Measurements from ENCODE around the gene S1PR3. TPM values are rescaled to one million over a fixed set of nuclear protein-coding genes. Genes with fewer than 3 reads are reported as not detected.

The S1PR3 gene
- polyA plus RNA-seq, 2 of the 4 experiments (the other 2 are of a cell fraction): 26.4 to 33.7 TPM

GRCh38 chr9:89042984-89043383 lies 51.7 kb downstream of the S1PR3 start:
- no peaks in the 10 kb centered on the region for H3K4me1 ChIP-seq
- no peak for ATAC-seq
- ChIA-PET POLR2A (no interaction called here), CTCF (interaction anchor here (0.7 kb wide), 1 partner anchor 10 kb away, joined by 3 read pairs; no protein-coding TSS in a partner anchor)
- H3K9me3 ChIP-seq: no peaks in the 10 kb centered on the region
- H3K4me2 ChIP-seq: no peak overlapping the region
- WGBS (ENCODE audit: missing lambda C conversion rate): 77% methylated on average over 9 of the region's 9 CpGs
- TF ChIP-seq RARB (CRISPR knock-in tag; IDR thresholded peaks at IDR 0.05) (no peak), ESRRA (IDR thresholded peaks at IDR 0.05; ENCODE audit: borderline replicate concordance, low read length) (no peak), BHLHE40 (IDR thresholded peaks at IDR 0.05; ENCODE audit: low read depth, low read length) (no peak), FOXS1 (CRISPR knock-in tag; IDR thresholded peaks at IDR 0.05) (no peak), CHD2 (IDR thresholded peaks at IDR 0.05; ENCODE audit: low read length, partially characterized antibody) (no peak), RFX5 (IDR thresholded peaks at IDR 0.05) (no peak), NR3C1 (IDR thresholded peaks at IDR 0.05) (no peak), HOXA7 (CRISPR knock-in tag; IDR thresholded peaks at IDR 0.05) (no peak), POLR2A (IDR thresholded peaks at IDR 0.05; ENCODE audit: low read length) (no peak), KDM5A (IDR thresholded peaks at IDR 0.05) (no peak), PBX3 (IDR thresholded peaks at IDR 0.05) (no peak), HOXB13 (CRISPR knock-in tag; IDR thresholded peaks at IDR 0.05; ENCODE audit: low read depth) (no peak), EHF (CRISPR knock-in tag; IDR thresholded peaks at IDR 0.05) (no peak), PHF8 (IDR thresholded peaks at IDR 0.05; ENCODE audit: borderline replicate concordance, low read depth) (no peak), CHD4 (IDR thresholded peaks at IDR 0.05; ENCODE audit: borderline replicate concordance) (no peak), JUN (IDR thresholded peaks at IDR 0.05) (no peak), SMC3 (IDR thresholded peaks at IDR 0.05) (no peak)
- TF ChIP-seq, protein P1, sequence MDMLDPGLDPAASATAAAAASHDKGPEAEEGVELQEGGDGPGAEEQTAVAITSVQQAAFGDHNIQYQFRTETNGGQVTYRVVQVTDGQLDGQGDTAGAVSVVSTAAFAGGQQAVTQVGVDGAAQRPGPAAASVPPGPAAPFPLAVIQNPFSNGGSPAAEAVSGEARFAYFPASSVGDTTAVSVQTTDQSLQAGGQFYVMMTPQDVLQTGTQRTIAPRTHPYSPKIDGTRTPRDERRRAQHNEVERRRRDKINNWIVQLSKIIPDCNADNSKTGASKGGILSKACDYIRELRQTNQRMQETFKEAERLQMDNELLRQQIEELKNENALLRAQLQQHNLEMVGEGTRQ (IDR thresholded peaks at IDR 0.05): no peak
- no peak for DNase-seq (ENCODE audit: low read depth in 1 of 2, low spot score in 1 of 2)
- H3K4me3 ChIP-seq: no peak overlapping the region
- no peak for FAIRE-seq
- H3K27ac ChIP-seq: no peak overlapping the region

DNA sequence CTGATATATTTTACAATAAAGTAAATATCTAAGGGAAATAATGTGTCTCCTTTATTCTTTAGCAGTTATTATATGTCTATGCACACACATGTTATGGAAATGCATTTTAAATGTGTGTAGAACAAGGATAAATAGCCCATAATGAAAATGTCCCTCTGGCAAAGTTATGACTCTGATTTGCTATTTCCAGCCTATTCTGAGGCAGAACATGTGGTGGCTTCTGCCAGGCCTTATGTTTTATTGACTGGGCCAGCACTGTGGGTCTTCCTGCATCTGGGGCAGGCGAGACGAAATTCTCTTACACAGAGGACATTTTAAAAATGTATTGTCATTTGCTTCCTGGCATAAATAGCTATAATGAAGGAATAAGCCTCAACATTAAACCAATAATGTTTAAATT lies 52.8 kb downstream of the S1PR3 start:
- Histone ChIP-seq H3K4me1 (no peaks in the 10 kb centered on the region), H3K4me2 (no peak overlapping the region), H3K27ac (no peak overlapping the region), H3K9me3 (no peaks in the 10 kb centered on the region), H3K4me3 (no peak overlapping the region)
- CTCF ChIA-PET: interaction anchor here (0.6 to 1.3 kb wide), 3 partner anchors 13 to 236 kb away, joined by 3 to 4 read pairs (median 3); no protein-coding TSS in a partner anchor
- DNase-seq (ENCODE audit: low read depth in 1 of 2, low spot score in 1 of 2) (no peak), FAIRE-seq (no peak), ATAC-seq (no peak)
- WGBS (ENCODE audit: missing lambda C conversion rate): 69% methylated on average over 2 of the region's 2 CpGs
- TF ChIP-seq POLR2A (IDR thresholded peaks at IDR 0.05; ENCODE audit: low read length) (no peak), ZSCAN20 (CRISPR knock-in tag; IDR thresholded peaks at IDR 0.05) (no peak), PHF8 (IDR thresholded peaks at IDR 0.05; ENCODE audit: borderline replicate concordance, low read depth) (no peak), CEBPB (IDR thresholded peaks at IDR 0.05) (no peak), JUN (IDR thresholded peaks at IDR 0.05) (no peak), KDM1A (IDR thresholded peaks at IDR 0.05; ENCODE audit: low read depth) (no peak), TFCP2L1 (CRISPR knock-in tag; IDR thresholded peaks at IDR 0.05) (no peak), NFE2L2 (conservative IDR thresholded peaks at IDR 0.05; ENCODE audit: low read length) (no peak), KDM5A (IDR thresholded peaks at IDR 0.05) (no peak), MAZ (IDR thresholded peaks at IDR 0.05; ENCODE audit: borderline replicate concordance, low read depth, low read length) (no peak), SMC3 (IDR thresholded peaks at IDR 0.05) (no peak)
- POLR2A ChIA-PET: no interaction called here

DNA sequence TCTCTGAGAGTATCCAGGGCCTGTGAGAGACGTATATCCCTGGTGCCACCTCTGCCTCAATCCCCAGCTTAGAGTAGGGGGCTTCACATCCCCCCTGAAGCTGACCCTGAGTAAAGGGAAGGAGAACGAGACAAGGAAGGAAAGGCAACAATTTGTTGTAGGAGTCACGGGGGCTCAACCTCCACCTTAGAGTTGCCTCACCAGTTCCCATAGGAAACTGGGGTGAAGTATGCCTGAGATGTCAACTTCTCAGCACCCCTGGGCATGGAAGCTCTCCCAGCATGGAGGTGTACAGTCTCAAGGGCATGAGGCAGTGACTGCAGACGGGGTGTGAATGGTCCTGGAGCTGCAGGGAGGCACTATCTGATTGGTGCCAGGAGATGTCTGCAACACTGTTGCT lies 53.6 kb downstream of the S1PR3 start:
- no peaks in the 10 kb centered on the region for H3K9me3 ChIP-seq

More for the DNA sequence above, 53.6 kb downstream of the S1PR3 start:
- ChIA-PET POLR2A (no interaction called here), CTCF (interaction anchor here (0.9 to 1.3 kb wide), 2 partner anchors 12 to 235 kb away, joined by 3 to 4 read pairs; no protein-coding TSS in a partner anchor)
- H3K4me1 ChIP-seq: no peaks in the 10 kb centered on the region
- no peak for FAIRE-seq
- no peak overlapping the region for H3K4me2 ChIP-seq
- no peak for TF ChIP-seq RFX5 (IDR thresholded peaks at IDR 0.05)
- TF ChIP-seq EHMT2 (IDR thresholded peaks at IDR 0.05; ENCODE audit: low read depth): no peak
- TF ChIP-seq KDM5A (IDR thresholded peaks at IDR 0.05): no peak
- TF ChIP-seq HES2 (IDR thresholded peaks at IDR 0.05): no peak
- no peak overlapping the region for H3K4me3 ChIP-seq
- no peak overlapping the region for H3K27ac ChIP-seq
- 56% methylated on average over 4 of the region's 4 CpGs for WGBS (ENCODE audit: missing lambda C conversion rate)
- ATAC-seq: no peak
- DNase-seq (ENCODE audit: low read depth in 1 of 2, low spot score in 1 of 2): no peak

All from A549 (cell line).